ENCODE data around the gene NAP1L4. TPM values are rescaled to one million over a fixed set of nuclear protein-coding genes. Genes with fewer than 3 reads are reported as not detected.

NAP1L4 gene
- total RNA-seq, 1 experiment from 2014 or later, result 189 TPM

GRCh38 chr11:2921261-2921660 lies 70.9 kb downstream of the NAP1L4 start (continued):
- no peak for TF ChIP-seq ZNF281 (CRISPR knock-in tag; IDR thresholded peaks at IDR 0.05)
- no peak for TF ChIP-seq ZNF138 (CRISPR knock-in tag; conservative IDR thresholded peaks at IDR 0.05)
- TF ChIP-seq ZNF219 (CRISPR knock-in tag; IDR thresholded peaks at IDR 0.05; ENCODE audit: borderline replicate concordance), result no peak
- TF ChIP-seq, protein P1, sequence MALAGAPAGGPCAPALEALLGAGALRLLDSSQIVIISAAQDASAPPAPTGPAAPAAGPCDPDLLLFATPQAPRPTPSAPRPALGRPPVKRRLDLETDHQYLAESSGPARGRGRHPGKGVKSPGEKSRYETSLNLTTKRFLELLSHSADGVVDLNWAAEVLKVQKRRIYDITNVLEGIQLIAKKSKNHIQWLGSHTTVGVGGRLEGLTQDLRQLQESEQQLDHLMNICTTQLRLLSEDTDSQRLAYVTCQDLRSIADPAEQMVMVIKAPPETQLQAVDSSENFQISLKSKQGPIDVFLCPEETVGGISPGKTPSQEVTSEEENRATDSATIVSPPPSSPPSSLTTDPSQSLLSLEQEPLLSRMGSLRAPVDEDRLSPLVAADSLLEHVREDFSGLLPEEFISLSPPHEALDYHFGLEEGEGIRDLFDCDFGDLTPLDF (CRISPR knock-in tag; IDR thresholded peaks at IDR 0.05), result no peak
- TF ChIP-seq PRRX2 (CRISPR knock-in tag; IDR thresholded peaks at IDR 0.05), result no peak

GRCh38 chr11:2920343-2920742 lies 71.8 kb downstream of the NAP1L4 start:
- TF ChIP-seq CREB1 (CRISPR knock-in tag; IDR thresholded peaks at IDR 0.05) (no peak), USF2 (CRISPR knock-in tag; IDR thresholded peaks at IDR 0.05) (no peak), MAX (CRISPR knock-in tag; IDR thresholded peaks at IDR 0.05) (no peak), CDX4 (CRISPR knock-in tag; IDR thresholded peaks at IDR 0.05; ENCODE audit: borderline replicate concordance) (no peak), GABPB1 (CRISPR knock-in tag; IDR thresholded peaks at IDR 0.05) (no peak), KAT7 (CRISPR knock-in tag; IDR thresholded peaks at IDR 0.05; ENCODE audit: borderline replicate concordance) (no peak), NFYB (CRISPR knock-in tag; conservative IDR thresholded peaks at IDR 0.05; ENCODE audit: low read depth) (no peak), ZNF263 (CRISPR knock-in tag; IDR thresholded peaks at IDR 0.05; ENCODE audit: low read depth) (no peak), TEAD1 (CRISPR knock-in tag; IDR thresholded peaks at IDR 0.05) (no peak), CTCF (IDR thresholded peaks at IDR 0.05) (no peak), ZNF317 (CRISPR knock-in tag; IDR thresholded peaks at IDR 0.05; ENCODE audit: borderline replicate concordance, low read depth) (no peak), GTF2I (CRISPR knock-in tag; conservative IDR thresholded peaks at IDR 0.05) (no peak), HMGA2 (CRISPR knock-in tag; IDR thresholded peaks at IDR 0.05) (no peak)
- TF ChIP-seq, protein P2, sequence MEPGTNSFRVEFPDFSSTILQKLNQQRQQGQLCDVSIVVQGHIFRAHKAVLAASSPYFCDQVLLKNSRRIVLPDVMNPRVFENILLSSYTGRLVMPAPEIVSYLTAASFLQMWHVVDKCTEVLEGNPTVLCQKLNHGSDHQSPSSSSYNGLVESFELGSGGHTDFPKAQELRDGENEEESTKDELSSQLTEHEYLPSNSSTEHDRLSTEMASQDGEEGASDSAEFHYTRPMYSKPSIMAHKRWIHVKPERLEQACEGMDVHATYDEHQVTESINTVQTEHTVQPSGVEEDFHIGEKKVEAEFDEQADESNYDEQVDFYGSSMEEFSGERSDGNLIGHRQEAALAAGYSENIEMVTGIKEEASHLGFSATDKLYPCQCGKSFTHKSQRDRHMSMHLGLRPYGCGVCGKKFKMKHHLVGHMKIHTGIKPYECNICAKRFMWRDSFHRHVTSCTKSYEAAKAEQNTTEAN (CRISPR knock-in tag; IDR thresholded peaks at IDR 0.05), result no peak
- TF ChIP-seq, protein P3, sequence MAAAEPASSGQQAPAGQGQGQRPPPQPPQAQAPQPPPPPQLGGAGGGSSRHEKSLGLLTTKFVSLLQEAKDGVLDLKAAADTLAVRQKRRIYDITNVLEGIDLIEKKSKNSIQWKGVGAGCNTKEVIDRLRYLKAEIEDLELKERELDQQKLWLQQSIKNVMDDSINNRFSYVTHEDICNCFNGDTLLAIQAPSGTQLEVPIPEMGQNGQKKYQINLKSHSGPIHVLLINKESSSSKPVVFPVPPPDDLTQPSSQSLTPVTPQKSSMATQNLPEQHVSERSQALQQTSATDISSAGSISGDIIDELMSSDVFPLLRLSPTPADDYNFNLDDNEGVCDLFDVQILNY (CRISPR knock-in tag; IDR thresholded peaks at IDR 0.05), result no peak
- H3K27me3 Mint-ChIP-seq (ENCODE audit: low read depth), result no peaks in the 10 kb centered on the region
- ATAC-seq, result no peak
- ChIA-PET POLR2A (no interaction called here), CTCF (interaction anchor here (0.7 to 4.3 kb wide), 5 partner anchors 10 to 972 kb away, joined by 3 to 16 read pairs (median 5); partner anchors contain the start of gene PHLDA2)
- H3K4me3 Mint-ChIP-seq, result no peak overlapping the region
- H3K9me3 Mint-ChIP-seq, result no peaks in the 10 kb centered on the region
- DNase-seq (ENCODE audit: low spot score), result no peak
- H3K36me3 Mint-ChIP-seq, result no peaks in the 10 kb centered on the region
- H3K4me1 Mint-ChIP-seq, result no peaks in the 10 kb centered on the region
- H3K27ac Mint-ChIP-seq, result no peak overlapping the region

Measured in WTC11 (cell line).